ENCODE measurements around the gene DPM1. TPM values are rescaled to one million over a fixed set of nuclear protein-coding genes. Genes with fewer than 3 reads are reported as not detected.
"Not testable (repeated sequence)": the region's sequence is repeated elsewhere in the genome, so short reads cannot be mapped to it uniquely, and the experiment has no call there.

The DPM1 gene
- total and polyA plus RNA-seq, 7 donors = 24.6 to 120 (median 59.6) TPM

DNA sequence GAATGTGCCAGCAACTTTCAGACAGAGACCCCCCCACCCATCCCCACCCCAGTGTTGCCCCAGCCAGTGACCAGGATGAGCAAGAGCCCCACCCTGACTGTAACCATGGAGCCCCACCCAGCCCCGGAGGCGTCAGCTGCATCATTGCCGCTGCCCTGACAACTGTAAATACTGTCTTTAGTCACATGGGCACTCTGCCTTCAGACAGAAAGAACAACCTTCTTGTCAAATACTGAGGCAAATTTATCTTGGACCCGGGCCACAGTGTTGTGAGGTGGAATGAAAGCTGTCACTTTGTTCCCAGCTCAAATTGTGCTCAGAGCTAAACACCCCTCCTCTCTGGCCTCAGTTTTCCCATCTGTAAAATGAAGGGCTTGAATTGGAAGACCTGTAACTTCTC, 24.0 kb upstream of the DPM1 start:
- TF ChIP-seq, protein P1, sequence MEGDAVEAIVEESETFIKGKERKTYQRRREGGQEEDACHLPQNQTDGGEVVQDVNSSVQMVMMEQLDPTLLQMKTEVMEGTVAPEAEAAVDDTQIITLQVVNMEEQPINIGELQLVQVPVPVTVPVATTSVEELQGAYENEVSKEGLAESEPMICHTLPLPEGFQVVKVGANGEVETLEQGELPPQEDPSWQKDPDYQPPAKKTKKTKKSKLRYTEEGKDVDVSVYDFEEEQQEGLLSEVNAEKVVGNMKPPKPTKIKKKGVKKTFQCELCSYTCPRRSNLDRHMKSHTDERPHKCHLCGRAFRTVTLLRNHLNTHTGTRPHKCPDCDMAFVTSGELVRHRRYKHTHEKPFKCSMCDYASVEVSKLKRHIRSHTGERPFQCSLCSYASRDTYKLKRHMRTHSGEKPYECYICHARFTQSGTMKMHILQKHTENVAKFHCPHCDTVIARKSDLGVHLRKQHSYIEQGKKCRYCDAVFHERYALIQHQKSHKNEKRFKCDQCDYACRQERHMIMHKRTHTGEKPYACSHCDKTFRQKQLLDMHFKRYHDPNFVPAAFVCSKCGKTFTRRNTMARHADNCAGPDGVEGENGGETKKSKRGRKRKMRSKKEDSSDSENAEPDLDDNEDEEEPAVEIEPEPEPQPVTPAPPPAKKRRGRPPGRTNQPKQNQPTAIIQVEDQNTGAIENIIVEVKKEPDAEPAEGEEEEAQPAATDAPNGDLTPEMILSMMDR (IDR thresholded peaks at IDR 0.05) = no peak
- no peak for DNase-seq
- Histone ChIP-seq H3K4me3 (no peak overlapping the region), H3K27me3 (ENCODE audit: insufficient read depth in 3 of 3, low read length in 2 of 3) (peaks cover 4 to 44% (median 5%) of the 10 kb centered on the region in 3 donors), H3K27ac (no peak overlapping the region), H3K9me3 (no peaks in the 10 kb centered on the region), H3K4me1 (no peaks in the 10 kb centered on the region), H3K36me3 (ENCODE audit: insufficient read depth in 1 of 2, low read depth in 1 of 2) (no peaks in the 10 kb centered on the region)
- no peak for ATAC-seq
- 21 to 30% (median 30%) methylated on average over 4 of the region's 4 CpGs for WGBS, 3 donors
- intact Hi-C loops (cut with DNase I) = loop anchor here in 1 of 2 donors (10.0 kb wide), 2 partner anchors 612 to 642 kb away; no protein-coding TSS in a partner anchor

DNA sequence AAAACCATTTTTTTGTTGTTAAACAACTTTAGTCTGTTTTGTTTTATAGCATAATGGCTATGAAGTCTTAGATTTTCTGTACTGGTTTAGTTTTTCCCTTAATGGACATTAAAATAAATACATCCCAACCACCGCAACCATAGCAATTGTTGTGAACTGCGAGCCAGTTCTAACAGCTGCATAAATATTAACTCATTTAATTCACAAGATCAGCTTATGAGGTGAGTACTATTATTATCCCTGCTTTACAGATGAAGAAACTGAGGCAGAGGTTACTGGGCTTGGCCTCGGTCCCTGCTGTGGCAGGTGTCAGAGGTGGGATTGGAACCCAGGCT, 23.3 kb upstream of the DPM1 start:
- Histone ChIP-seq H3K27ac (no peak overlapping the region), H3K4me3 (no peak overlapping the region), H3K36me3 (ENCODE audit: insufficient read depth in 1 of 2, low read depth in 1 of 2) (no peaks in the 10 kb centered on the region), H3K27me3 (ENCODE audit: insufficient read depth in 3 of 3, low read length in 2 of 3) (peaks cover 4 to 44% (median 5%) of the 10 kb centered on the region in 3 donors), H3K9me3 (no peaks in the 10 kb centered on the region), H3K4me1 (no peaks in the 10 kb centered on the region)
- intact Hi-C loops (cut with DNase I) = loop anchor here in 1 of 2 donors (10.0 kb wide), 2 partner anchors 613 to 643 kb away; no protein-coding TSS in a partner anchor
- ATAC-seq (no peak), DNase-seq (no peak)
- TF ChIP-seq, protein P1 (IDR thresholded peaks at IDR 0.05) = no peak
- WGBS, 3 donors = 72 to 86% (median 79%) methylated on average over 3 of the region's 3 CpGs

DNA sequence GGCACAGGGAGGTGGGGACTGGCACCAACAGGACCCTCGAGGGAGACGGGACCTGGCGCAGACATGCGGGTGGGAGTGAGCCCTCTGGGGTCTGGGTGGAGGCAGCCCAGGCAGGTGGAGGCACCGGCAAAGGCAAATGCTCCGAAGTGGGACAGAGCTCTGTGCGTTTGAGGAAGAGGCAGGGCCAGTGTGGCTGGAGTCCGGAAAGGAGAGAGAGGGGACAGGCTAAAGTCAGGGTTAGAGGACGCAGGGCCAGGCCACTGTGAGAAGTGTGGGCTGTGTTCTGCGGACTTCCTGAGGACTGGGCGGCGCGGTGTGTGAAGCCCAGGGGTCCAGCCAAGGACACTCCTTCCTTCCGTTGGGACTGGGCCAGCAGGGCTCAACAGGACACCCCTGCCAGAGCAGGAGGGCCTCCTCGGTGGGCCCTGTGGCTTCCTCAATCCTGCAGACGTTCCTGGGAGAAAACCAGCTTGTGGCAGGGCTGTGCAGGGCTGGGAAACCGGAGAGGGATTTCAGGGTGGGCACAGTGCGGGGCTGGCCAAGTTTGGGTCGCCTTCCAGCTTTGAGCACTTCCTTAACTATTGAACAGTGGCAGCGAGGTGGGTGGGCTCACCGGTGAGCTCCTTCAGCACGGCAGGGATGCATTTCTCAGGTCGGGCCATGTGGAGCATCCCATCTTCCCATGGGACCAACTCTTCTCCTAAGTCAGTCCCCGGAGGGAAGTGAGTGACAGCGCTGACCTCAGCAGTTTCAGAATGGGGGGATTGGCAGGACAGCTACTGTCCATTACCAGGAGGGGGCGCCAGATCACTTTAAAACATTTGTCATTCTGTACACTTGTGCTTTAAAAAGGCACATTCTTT, 22.8 kb upstream of the DPM1 start:
- WGBS, 3 donors = 41 to 43% (median 42%) methylated on average over 26 of the region's 26 CpGs
- Histone ChIP-seq H3K9me3 (no peaks in the 10 kb centered on the region), H3K27ac (no peak overlapping the region), H3K27me3 (ENCODE audit: insufficient read depth in 3 of 3, low read length in 2 of 3) (peaks cover 4 to 44% (median 5%) of the 10 kb centered on the region in 3 donors), H3K4me1 (no peaks in the 10 kb centered on the region), H3K4me3 (no peak overlapping the region), H3K36me3 (ENCODE audit: insufficient read depth in 1 of 2, low read depth in 1 of 2) (no peaks in the 10 kb centered on the region)
- TF ChIP-seq, protein P1 (IDR thresholded peaks at IDR 0.05) = peak; percentile 63
- ATAC-seq (no peak), DNase-seq (peak in 1 of 2 donors; percentile 38)
- intact Hi-C loops (cut with DNase I) = loop anchor here in 1 of 2 donors (10.0 kb wide), 2 partner anchors 614 to 644 kb away; no protein-coding TSS in a partner anchor

DNA sequence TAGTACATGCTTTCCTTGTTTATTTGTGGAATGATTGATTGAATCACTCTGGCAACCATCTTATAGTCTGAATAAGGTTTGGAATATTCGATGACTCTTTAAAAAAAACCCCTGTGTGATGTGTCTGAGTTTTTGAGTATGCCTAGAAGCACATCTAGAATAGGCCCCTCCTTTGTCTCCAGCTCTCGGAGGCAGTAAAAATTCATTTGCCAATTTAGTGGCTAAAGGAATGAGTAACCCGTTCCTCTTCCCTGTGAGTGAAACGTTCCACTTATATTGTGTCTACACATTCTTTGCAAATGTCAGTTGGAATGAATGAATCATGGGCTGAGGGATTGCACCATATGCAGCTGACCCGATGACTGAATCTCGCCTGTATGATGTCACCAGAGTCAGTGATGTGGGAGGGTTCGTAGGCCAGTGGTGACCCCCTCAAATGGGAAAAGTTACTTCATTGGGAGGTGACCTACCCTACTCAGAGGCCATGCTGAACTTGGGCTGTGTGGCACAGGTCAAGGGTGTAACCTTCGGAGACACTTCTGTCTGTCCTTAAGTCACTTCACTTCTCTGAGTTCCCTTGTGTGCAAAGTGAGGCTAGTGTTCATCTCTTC, 21.8 kb upstream of the DPM1 start:
- ATAC-seq = peak in 2 of 4 donors; percentile 32 to 53
- no peak overlapping the region for H3K4me3 ChIP-seq
- no peaks in the 10 kb centered on the region for H3K4me1 ChIP-seq
- H3K27ac ChIP-seq = no peak overlapping the region
- no peaks in the 10 kb centered on the region for H3K9me3 ChIP-seq
- intact Hi-C loops (cut with DNase I) = loop anchor here in 1 of 2 donors (10.0 kb wide), 2 partner anchors 615 to 645 kb away; no protein-coding TSS in a partner anchor
- no peaks in the 10 kb centered on the region for H3K36me3 ChIP-seq (ENCODE audit: insufficient read depth in 1 of 2, low read depth in 1 of 2)
- DNase-seq = no peak
- TF ChIP-seq, protein P1 (IDR thresholded peaks at IDR 0.05) = no peak
- peaks cover 4 to 44% (median 7%) of the 10 kb centered on the region in 3 donors for H3K27me3 ChIP-seq (ENCODE audit: insufficient read depth in 3 of 3, low read length in 2 of 3)
- 51 to 62% (median 54%) methylated on average over 8 of the region's 8 CpGs for WGBS, 3 donors

DNA sequence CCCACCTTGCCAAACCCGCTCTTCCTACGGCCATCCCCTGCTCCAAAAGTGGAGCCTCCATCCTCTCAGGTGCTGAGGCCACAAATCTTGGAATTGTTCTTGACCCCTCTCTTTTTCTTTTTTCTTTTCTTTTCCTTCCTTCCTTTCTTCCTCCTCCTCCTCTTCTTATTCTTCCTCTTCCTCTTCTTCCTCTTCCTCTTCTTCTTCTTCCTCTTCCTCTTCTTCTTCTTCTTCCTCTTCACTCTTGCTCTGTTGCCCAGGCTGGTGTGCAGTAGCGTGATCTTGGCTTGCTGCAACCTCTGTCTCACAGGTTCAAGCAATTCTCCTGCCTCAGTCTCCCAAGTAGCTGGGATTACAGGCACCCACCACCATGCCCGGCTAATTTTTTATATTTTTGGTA, 20.2 kb upstream of the DPM1 start:
- H3K27ac ChIP-seq; H3K9me3 ChIP-seq; DNase-seq; ATAC-seq; H3K4me3 ChIP-seq; intact Hi-C loops (cut with DNase I); H3K4me1 ChIP-seq; H3K36me3 ChIP-seq (ENCODE audit: insufficient read depth in 1 of 2, low read depth in 1 of 2): not testable (repeated sequence)
- 83 to 89% (median 84%) methylated on average over 4 of the region's 4 CpGs for WGBS, 3 donors
- H3K27me3 ChIP-seq (ENCODE audit: insufficient read depth in 3 of 3, low read length in 2 of 3) = peaks cover 0 to 37% (median 8%) of the 10 kb centered on the region in 3 donors
